Upper lobe of left lung (tissue), 6 donors: ENCODE measurements around the gene SPAST. TPM values are rescaled to one million over a fixed set of nuclear protein-coding genes. Genes with fewer than 3 reads are reported as not detected.
A peak's percentile ranks its signal among the peaks of the same experiment; 100 is the strongest.

ENCODE experiments used
- ATAC-seq, 2 donors: fragments of 200-7000 bp; cut with Tn5 transposase; one replicate each; pipeline ENCODE4 v1.9.1; 2022; ENCODE audit warnings: mild to moderate bottlenecking in 2 of 2, moderate library complexity in 2 of 2; ENCODE audit not compliant: low FRiP score in 2 of 2
- DNase-seq, 2 donors: peaks; one replicate each; pipeline ENCODE4 v3.0.0-alpha.2; 2019 to 2020
- H3K27ac ChIP-seq, 4 donors: fragments of 200-600 bp; sonication (generic); one replicate each; pipeline ENCODE4 v1.5.1; 2016 to 2019
- H3K27me3 ChIP-seq, 4 donors: fragments of 200-600 bp; sonication (generic); one replicate each; pipeline ENCODE4 v1.5.1; 2017 to 2019
- H3K36me3 ChIP-seq, 4 donors: fragments of 200-600 bp; sonication (generic); one replicate each; pipeline ENCODE4 v1.5.1; 2016 to 2019
- H3K4me1 ChIP-seq, 4 donors: fragments of 200-600 bp; sonication (generic); one replicate each; pipeline ENCODE4 v1.5.1; 2018 to 2019
- H3K4me3 ChIP-seq, 4 donors: fragments of 200-600 bp; sonication (generic); one replicate each; pipeline ENCODE4 v1.5.1; 2017 to 2019; ENCODE audit warnings: mild to moderate bottlenecking in 2 of 4, moderate library complexity in 1 of 4
- H3K9me3 ChIP-seq, 4 donors: fragments of 200-600 bp; sonication (generic); one replicate each; pipeline ENCODE4 v1.5.1; 2018 to 2019
- EP300 ChIP-seq, 4 donors: sonication (generic); formaldehyde crosslinking; IDR thresholded peaks; one replicate each; pipeline ENCODE4 v1.5.1; 2017; ENCODE audit warnings: antibody characterized with exemption in 4 of 4, control low read depth in 2 of 4
- POLR2A ChIP-seq, 4 donors: fragments of 450-650 bp; IDR thresholded peaks; one replicate each; pipeline ENCODE4 v1.5.1; 2016 to 2017; ENCODE audit warnings: antibody characterized with exemption in 4 of 4, mild to moderate bottlenecking in 2 of 4
- POLR2AphosphoS5 ChIP-seq, 2 donors: sonication (generic); formaldehyde crosslinking; IDR thresholded peaks; one replicate each; pipeline ENCODE4 v1.5.1; 2017; ENCODE audit warnings: antibody characterized with exemption in 2 of 2
- WGBS, 2 donors: methylation state at CpG; one replicate each; pipeline ENCODE4 v1.1.5; 2017 to 2018; 5-methylcytosine and 5-hydroxymethylcytosine counted together
- total RNA-seq, 6 donors: library from RNA; depleted of rRNA in 4 of 6; stranded (reverse); fragments of >200 nt in 4 of 6; gene quantifications; one replicate each; pipeline versions ENCODE4 v1.1.0 to v1.2.1, GENCODE V29; 2016 to 2021
- TF ChIP-seq, protein P1 (sequence below), 6 experiments: fragments of 450-650 bp in 4 of 6; fragments of 200-600 bp in 2 of 6; sonication (generic) in 2 of 6; IDR thresholded peaks; one replicate each; pipeline ENCODE4 v1.5.1; 2016 to 2019; ENCODE audit warnings: antibody characterized with exemption in 6 of 6
- donor health status: DM: no; HTN: no; CAD: no; lungs with moderate emphysema.
- donor health status: DM: no; HTN: yes; CAD: no; lungs with severe emphysema.

The SPAST gene
- total RNA-seq, 6 donors from 2014 or later: 9.9 to 28.3 (median 14.8) TPM

DNA sequence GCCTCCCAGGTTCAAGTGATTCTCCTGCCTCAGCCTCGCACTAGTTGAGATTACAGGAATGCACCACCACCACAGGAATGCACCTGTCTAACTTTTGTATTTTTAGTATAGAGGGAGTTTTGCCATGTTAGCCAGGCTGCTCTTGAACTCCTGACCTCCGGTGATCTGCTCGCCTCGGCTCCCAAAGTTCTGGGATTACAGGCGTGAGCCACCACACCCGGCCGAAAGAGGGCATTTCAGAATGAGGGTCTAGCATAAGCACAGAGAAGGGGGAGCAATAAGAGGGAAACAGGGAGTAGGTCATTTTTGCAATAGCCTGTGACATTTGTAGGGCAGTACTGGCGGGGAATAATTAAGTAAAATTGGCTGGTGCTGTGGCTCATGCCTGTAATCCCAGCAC, 1.9 kb upstream of the SPAST start:
- ATAC-seq (no peak), DNase-seq (no peak)
- H3K36me3 ChIP-seq: no peaks in the 10 kb centered on the region
- WGBS, 2 donors: 95 to 97% methylated on average over 8 of the region's 8 CpGs
- no peaks in the 10 kb centered on the region for H3K9me3 ChIP-seq
- TF ChIP-seq EP300 (IDR thresholded peaks at IDR 0.05): no peak
- TF ChIP-seq POLR2AphosphoS5 (IDR thresholded peaks at IDR 0.05): no peak
- no peak for TF ChIP-seq POLR2A (IDR thresholded peaks at IDR 0.05)
- TF ChIP-seq, protein P1, sequence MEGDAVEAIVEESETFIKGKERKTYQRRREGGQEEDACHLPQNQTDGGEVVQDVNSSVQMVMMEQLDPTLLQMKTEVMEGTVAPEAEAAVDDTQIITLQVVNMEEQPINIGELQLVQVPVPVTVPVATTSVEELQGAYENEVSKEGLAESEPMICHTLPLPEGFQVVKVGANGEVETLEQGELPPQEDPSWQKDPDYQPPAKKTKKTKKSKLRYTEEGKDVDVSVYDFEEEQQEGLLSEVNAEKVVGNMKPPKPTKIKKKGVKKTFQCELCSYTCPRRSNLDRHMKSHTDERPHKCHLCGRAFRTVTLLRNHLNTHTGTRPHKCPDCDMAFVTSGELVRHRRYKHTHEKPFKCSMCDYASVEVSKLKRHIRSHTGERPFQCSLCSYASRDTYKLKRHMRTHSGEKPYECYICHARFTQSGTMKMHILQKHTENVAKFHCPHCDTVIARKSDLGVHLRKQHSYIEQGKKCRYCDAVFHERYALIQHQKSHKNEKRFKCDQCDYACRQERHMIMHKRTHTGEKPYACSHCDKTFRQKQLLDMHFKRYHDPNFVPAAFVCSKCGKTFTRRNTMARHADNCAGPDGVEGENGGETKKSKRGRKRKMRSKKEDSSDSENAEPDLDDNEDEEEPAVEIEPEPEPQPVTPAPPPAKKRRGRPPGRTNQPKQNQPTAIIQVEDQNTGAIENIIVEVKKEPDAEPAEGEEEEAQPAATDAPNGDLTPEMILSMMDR (IDR thresholded peaks at IDR 0.05): no peak
- H3K4me3 ChIP-seq: no peak overlapping the region
- H3K4me1 ChIP-seq: peaks cover 14 to 26% (median 21%) of the 10 kb centered on the region in 4 donors
- H3K27me3 ChIP-seq: no peaks in the 10 kb centered on the region
- H3K27ac ChIP-seq: no peak overlapping the region

DNA sequence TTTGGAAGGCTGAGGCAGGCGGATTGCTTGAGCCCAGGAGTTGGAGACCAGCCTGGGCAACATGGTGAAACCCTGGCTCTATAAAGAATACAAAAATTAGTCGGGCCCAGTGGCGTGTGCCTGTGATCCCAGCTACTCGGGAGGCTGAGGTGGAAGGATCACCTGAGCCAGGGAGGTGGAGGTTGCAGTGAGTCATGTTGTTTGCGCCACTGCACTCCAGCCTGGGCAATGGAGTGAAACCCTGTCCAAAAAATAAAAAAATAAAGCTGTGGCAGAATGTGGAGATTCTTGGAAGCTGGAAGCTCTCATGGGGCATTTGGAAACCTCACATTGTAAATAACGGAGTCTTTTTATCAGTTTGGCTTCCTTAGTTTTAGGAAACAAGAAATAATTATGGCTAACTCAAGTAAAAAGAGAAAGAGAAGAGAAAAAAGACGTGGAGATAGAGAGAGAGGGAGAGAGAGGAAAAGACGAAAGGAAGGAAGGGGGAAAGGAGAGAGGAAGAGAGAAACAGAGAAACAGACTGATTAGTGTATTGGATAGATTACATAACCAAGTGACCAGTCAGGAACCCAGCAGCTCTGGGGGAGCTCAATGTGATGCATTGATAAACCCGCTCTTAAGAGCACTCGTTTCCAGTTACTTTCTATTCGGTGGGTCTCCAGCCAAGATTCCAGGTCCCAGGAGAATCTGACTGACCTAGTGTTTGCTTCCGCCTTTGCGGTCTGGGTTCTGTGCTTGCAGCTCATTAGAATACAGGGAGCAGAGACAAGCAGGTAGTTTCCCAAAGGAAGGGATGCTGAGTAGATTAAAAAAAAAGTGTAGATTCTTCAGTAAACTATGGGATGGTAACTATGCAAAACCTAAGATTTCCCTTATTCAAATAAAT, 1.1 kb upstream of the SPAST start:
- H3K4me1 ChIP-seq: peaks cover 14 to 31% (median 21%) of the 10 kb centered on the region in 4 donors
- peak overlapping the region; percentile 88 to 96 (median 94) for H3K27ac ChIP-seq
- ATAC-seq (peak; percentile 8 to 60), DNase-seq (peak in 1 of 2 donors; percentile 76)
- H3K27me3 ChIP-seq: no peaks in the 10 kb centered on the region
- peak overlapping the region in 3 of 4 donors; percentile 81 to 90 (median 88) for H3K4me3 ChIP-seq
- TF ChIP-seq, protein P1 (IDR thresholded peaks at IDR 0.05): no peak
- TF ChIP-seq POLR2AphosphoS5 (IDR thresholded peaks at IDR 0.05): no peak
- no peak for TF ChIP-seq EP300 (IDR thresholded peaks at IDR 0.05)
- no peak for TF ChIP-seq POLR2A (IDR thresholded peaks at IDR 0.05)
- H3K36me3 ChIP-seq: no peaks in the 10 kb centered on the region
- WGBS, 2 donors: 47% methylated on average over 13 of the region's 13 CpGs
- no peaks in the 10 kb centered on the region for H3K9me3 ChIP-seq

DNA sequence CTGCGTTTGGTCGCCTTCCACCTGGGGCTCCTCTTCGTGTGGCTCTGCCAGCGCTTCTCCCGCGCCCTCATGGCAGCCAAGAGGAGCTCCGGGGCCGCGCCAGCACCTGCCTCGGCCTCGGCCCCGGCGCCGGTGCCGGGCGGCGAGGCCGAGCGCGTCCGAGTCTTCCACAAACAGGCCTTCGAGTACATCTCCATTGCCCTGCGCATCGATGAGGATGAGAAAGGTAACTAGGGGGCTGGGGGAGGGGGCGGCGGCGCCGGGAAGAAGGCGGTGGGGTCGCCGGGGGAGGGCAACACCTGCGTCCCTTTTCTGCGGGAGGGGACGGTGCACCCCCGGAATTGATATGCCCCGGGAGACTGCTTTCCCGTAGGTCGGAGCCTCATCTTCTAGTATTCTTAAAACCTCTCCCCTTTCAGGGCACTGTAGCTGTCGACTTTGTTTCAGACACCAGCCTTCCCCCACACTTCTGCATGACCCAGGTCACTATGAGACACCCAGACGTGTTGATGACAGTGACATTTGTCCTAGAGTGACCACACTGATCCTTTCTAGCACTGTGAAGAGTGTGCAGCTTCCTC, 755 bp downstream of the SPAST start:
- ATAC-seq (peak in 1 of 2 donors; percentile 5), DNase-seq (peak in 1 of 2 donors; percentile 26)
- Histone ChIP-seq H3K9me3 (no peaks in the 10 kb centered on the region), H3K27ac (peak overlapping the region; percentile 88 to 96 (median 94)), H3K36me3 (no peaks in the 10 kb centered on the region), H3K4me3 (peak overlapping the region; percentile 81 to 90 (median 86)), H3K27me3 (no peaks in the 10 kb centered on the region), H3K4me1 (peaks cover 14 to 32% (median 21%) of the 10 kb centered on the region in 4 donors)
- 0% methylated on average over 22 to 27 of the region's 40 CpGs for WGBS, 2 donors
- TF ChIP-seq POLR2A (IDR thresholded peaks at IDR 0.05) (peak in 1 of 4 donors; percentile 46), EP300 (IDR thresholded peaks at IDR 0.05) (no peak)

DNA sequence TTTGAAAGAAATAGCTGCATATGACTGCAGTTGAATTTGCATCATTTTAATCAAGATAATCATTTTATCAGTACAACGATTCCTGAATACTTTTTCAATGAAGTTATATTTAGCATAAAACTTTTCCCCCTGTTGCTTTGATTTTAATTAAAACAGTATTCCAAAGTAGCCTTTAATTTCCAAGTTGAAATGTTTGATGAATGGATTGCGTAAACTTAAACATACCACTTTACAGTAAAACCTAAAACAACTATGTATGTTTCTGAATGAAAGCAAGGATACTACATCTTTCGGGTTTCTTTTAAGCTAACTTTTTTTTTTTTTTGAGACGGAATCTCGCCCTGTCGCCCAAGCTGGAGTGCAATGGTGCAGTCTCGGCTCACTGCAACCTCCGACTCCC, 1.4 kb downstream of the SPAST start:
- Histone ChIP-seq H3K4me1 (peaks cover 14 to 32% (median 21%) of the 10 kb centered on the region in 4 donors), H3K27ac (peak overlapping the region in 3 of 4 donors; percentile 93 to 96 (median 96)), H3K4me3 (peak overlapping the region; percentile 81 to 90 (median 86)), H3K9me3 (no peaks in the 10 kb centered on the region), H3K36me3 (no peaks in the 10 kb centered on the region), H3K27me3 (no peaks in the 10 kb centered on the region)
- no peak for DNase-seq
- WGBS, 2 donors: 83 to 85% methylated on average over 8 of the region's 8 CpGs
- TF ChIP-seq EP300 (IDR thresholded peaks at IDR 0.05) (no peak), POLR2A (IDR thresholded peaks at IDR 0.05) (no peak), POLR2AphosphoS5 (IDR thresholded peaks at IDR 0.05) (no peak)
- TF ChIP-seq, protein P1 (IDR thresholded peaks at IDR 0.05): no peak
- ATAC-seq: no peak

DNA sequence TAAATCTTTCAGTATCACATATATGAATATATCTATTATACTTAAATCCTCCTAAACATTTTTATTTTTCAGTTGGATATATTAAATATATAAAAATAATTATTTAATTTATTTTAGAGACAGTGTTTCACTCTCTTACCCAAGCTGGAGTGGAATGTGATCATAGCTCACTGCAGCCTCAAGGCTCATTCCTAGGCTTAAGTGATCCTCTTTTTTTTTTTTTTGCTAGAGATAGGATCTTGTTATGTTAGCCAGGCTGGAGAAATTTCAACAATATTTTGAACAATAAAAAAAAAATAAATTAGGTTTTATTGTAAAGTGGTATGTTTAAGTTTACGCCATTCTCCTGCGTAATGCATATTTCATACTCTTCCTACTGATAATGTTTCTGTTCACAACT, 4.2 kb downstream of the SPAST start:
- no peak for ATAC-seq
- Histone ChIP-seq H3K4me3 (no peak overlapping the region), H3K9me3 (no peaks in the 10 kb centered on the region), H3K27me3 (no peaks in the 10 kb centered on the region), H3K36me3 (peaks cover 0 to 9% (median 0%) of the 10 kb centered on the region in 4 donors), H3K27ac (no peak overlapping the region), H3K4me1 (peaks cover 14 to 26% (median 18%) of the 10 kb centered on the region in 4 donors)
- 93 to 100% methylated on average over 2 of the region's 2 CpGs for WGBS, 2 donors
- TF ChIP-seq POLR2AphosphoS5 (IDR thresholded peaks at IDR 0.05) (no peak), POLR2A (IDR thresholded peaks at IDR 0.05) (no peak), EP300 (IDR thresholded peaks at IDR 0.05) (no peak)
- TF ChIP-seq, protein P1 (IDR thresholded peaks at IDR 0.05): no peak
- no peak for DNase-seq
